ENCODE data around the gene FOXP3.

The FOXP3 gene

GRCh38 chrX:49214996-49215526 lies 49.4 kb downstream of the FOXP3 start:
- no peak for DNase-seq (ENCODE audit: low read depth)

GRCh38 chrX:49214416-49214815 lies 50.1 kb downstream of the FOXP3 start:
- no peak for DNase-seq (ENCODE audit: low read depth)

GRCh38 chrX:49212861-49213260 lies 51.6 kb downstream of the FOXP3 start:
- no peak for DNase-seq (ENCODE audit: low read depth)

- no peak for DNase-seq (ENCODE audit: low read depth)
Measured at GRCh38 chrX:49212209-49212608, 52.3 kb downstream of the FOXP3 start.

GRCh38 chrX:49211074-49211473 lies 53.4 kb downstream of the FOXP3 start:
- DNase-seq (ENCODE audit: low read depth), result no peak

- no peak for DNase-seq (ENCODE audit: low read depth)
Measured at GRCh38 chrX:49210406-49210805, 54.1 kb downstream of the FOXP3 start.

- DNase-seq (ENCODE audit: low read depth), result no peak
Measured at GRCh38 chrX:49209434-49210251, 54.9 kb downstream of the FOXP3 start.

- DNase-seq (ENCODE audit: low read depth), result no peak
Measured at GRCh38 chrX:49208399-49208798, 56.1 kb downstream of the FOXP3 start.

GRCh38 chrX:49206543-49206942 lies 58.0 kb downstream of the FOXP3 start:
- no peak for DNase-seq (ENCODE audit: low read depth)

GRCh38 chrX:49205443-49205842 lies 59.1 kb downstream of the FOXP3 start:
- DNase-seq (ENCODE audit: low read depth), result no peak

- no peak for DNase-seq (ENCODE audit: low read depth)
Measured at GRCh38 chrX:49204709-49205108, 59.8 kb downstream of the FOXP3 start.

GRCh38 chrX:49204017-49204416 lies 60.5 kb downstream of the FOXP3 start:
- DNase-seq (ENCODE audit: low read depth), result no peak

- no peak for DNase-seq (ENCODE audit: low read depth)
Measured at GRCh38 chrX:49203536-49203935, 61.0 kb downstream of the FOXP3 start.

GRCh38 chrX:49202022-49202421 lies 62.5 kb downstream of the FOXP3 start:
- no peak for DNase-seq (ENCODE audit: low read depth)

Measured in fibroblast of gingiva (primary cell).